WI38 (cell line): ENCODE measurements around the gene SBSN.

ENCODE experiments used
- H3K4me3 ChIP-seq: 2 replicates; pipeline ENCODE4 v1.5.1; 2011; ENCODE audit warnings: low read depth, mild to moderate bottlenecking, control low read depth, low read length
- TF ChIP-seq, protein P1 (sequence below): IDR thresholded peaks from 2 replicates; pipeline ENCODE4 v1.5.1; 2012; ENCODE audit warnings: low read depth, mild to moderate bottlenecking, control low read depth, low read length

Gene SBSN

DNA sequence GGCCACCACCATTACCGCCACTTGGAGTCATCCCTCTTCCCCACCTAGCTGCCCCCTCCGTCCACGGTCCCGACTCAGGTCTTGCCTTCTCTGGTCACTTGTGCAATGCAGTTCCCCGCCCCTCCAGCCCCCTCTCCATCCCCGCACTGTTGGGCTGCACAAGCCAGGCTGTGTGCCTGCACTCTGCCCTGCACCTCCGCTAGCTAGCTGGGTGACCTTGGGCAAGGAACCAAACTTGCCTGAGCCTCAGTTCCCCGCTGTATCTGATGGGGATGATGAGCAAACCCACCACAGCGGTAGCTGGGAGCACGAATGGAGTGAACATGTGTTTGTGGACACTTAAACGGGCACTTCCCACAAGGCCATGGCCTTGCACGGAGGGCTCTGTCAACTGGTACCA, 11.7 kb upstream of the SBSN start:
- TF ChIP-seq, protein P1, sequence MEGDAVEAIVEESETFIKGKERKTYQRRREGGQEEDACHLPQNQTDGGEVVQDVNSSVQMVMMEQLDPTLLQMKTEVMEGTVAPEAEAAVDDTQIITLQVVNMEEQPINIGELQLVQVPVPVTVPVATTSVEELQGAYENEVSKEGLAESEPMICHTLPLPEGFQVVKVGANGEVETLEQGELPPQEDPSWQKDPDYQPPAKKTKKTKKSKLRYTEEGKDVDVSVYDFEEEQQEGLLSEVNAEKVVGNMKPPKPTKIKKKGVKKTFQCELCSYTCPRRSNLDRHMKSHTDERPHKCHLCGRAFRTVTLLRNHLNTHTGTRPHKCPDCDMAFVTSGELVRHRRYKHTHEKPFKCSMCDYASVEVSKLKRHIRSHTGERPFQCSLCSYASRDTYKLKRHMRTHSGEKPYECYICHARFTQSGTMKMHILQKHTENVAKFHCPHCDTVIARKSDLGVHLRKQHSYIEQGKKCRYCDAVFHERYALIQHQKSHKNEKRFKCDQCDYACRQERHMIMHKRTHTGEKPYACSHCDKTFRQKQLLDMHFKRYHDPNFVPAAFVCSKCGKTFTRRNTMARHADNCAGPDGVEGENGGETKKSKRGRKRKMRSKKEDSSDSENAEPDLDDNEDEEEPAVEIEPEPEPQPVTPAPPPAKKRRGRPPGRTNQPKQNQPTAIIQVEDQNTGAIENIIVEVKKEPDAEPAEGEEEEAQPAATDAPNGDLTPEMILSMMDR = no peak
- H3K4me3 ChIP-seq = no peak overlapping the region

DNA sequence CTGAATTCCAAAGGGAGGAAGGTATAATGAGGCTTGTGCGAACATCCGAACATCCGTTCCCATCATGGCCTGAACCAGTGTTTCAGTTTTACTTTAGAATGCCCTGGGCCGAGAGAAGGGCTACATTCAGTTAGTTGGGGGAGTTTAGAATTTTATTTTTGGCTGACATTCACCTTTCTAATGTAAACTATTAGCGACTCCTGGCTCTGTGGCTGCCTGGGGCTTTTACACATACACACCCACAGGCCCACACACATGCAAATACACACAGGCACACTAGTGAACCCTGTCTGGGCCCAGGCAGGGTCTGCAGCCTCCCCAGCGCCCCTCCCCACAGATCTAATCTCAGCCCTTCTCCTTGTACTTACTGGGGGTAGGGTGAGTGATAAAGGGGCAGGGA, 11.2 kb upstream of the SBSN start:
- TF ChIP-seq, protein P1 = no peak
- no peak overlapping the region for H3K4me3 ChIP-seq

DNA sequence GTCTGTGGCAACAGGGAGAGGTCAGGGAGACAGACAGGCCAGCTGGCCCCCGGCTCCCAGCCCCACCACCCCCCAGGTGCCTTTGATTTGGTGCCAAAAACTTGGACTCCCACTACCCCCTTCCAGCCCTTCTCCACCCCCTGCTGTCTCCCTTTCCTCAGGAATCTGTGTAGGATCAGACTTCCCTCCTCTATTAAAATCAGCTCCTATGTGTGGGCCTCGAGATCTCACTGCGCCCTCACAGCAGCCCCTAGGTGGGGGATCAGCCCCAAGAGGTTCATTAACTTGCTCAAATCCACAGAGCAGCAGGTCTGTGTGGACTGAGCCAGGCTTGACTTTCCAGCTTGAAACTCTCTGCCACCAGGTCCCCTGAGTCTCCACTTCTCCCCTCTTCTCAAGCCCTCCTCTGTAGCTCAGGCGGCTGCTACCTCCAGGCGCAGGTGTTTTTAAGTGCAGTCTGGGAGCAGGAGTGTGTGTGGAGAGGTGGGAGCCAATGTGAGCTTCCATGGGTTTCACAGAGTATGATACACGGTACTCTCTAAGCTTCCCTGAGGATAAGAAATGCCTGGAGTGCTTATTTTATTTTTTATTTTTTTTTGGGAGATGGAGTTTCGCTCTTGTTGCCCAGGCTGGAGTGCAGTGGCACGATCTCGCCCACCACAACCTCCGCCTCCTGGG, 6.8 kb upstream of the SBSN start:
- no peak overlapping the region for H3K4me3 ChIP-seq
- TF ChIP-seq, protein P1 = no peak

DNA sequence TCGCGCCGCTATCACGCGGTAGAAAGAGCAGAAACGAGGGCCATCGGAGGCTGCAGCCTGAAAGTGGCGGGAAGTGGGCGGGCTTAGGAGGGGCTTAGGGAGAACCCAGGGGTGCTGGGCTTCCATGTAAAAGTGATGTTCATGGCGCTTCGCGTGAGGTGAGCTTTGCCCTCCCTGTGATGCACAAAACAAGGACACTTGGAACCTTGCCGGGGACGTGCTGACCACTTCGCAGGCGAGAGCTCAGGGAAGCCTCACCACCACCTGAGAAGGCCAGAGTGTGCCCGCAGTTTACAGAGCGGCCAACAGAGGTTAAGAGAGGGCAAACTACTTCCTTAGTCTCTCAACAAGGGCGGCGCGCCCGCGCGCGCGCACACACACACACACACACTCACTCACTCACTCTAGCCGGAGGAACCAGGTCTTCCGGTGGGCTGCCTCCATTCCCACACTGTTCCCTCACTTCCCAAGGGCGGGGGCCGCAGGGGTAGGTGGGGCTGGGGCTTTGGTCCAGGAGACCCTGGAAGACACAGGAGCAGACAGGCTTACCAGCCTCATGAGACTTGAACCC, 5.8 kb upstream of the SBSN start:
- no peak overlapping the region for H3K4me3 ChIP-seq
- TF ChIP-seq, protein P1 = no peak

DNA sequence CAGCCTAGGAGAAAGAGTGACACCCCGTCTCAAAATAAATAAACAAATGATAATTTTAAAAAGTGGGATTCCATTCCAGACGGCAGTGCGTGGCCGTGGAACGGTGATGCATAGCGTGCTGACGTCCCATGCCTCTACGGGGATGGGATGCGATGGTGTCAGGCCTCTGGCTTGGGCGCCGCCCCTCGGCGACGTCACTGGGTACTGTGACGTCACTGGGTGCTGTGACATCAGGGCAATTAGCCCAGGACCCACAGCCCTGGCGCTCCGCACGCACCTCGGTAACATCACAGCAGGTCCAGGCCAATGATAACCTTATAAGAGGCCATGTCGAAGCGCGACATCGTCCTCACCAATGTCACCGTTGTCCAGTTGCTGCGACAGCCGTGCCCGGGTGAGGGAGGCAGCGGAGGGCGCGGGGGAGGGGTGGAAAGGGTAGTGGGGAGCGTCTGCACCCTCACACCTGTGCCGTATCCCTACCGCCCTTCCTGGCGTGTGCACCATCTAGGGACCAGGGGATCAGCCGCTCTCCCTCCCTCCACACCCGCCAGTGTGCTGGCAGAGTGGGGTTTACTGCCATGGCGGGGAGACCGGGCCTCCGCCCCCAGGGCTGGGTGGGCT, 5.2 kb upstream of the SBSN start, which contains the start of gene GAPDHS:
TSS of gene GAPDHS (plus strand) at position 256 of the 621 bp plus-strand sequence. CDS start at position 328, 72 bp downstream.
- no peak within 1 kb of the TSS for H3K4me3 ChIP-seq
- TF ChIP-seq, protein P1 = no peak

DNA sequence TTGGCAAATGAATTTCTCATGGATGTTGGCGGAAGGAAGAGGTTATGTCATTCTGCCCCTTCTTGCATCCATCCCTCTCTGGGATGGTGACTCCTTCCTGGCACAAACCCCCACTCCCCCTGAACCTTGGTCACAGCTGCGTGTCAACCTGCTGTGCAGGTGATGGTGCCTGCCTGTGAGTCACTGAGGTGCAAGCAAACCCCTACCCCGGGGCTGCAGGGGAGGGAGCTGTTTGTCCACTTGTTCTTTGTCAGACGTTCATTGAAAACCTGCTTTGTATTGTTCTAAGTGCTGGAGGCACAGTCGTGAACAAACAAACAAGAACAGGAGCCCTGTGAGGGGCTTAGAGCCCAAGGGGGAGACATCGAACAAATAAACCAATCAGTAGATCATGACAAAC, 3.2 kb upstream of the SBSN start:
- TF ChIP-seq, protein P1 = no peak

More for the DNA sequence above, 3.2 kb upstream of the SBSN start:
- no peak overlapping the region for H3K4me3 ChIP-seq
